ENCODE results near the gene DHX8.
"Not testable (repeated sequence)": the region's sequence is repeated elsewhere in the genome, so short reads cannot be mapped to it uniquely, and the experiment has no call there.

Gene DHX8

DNA sequence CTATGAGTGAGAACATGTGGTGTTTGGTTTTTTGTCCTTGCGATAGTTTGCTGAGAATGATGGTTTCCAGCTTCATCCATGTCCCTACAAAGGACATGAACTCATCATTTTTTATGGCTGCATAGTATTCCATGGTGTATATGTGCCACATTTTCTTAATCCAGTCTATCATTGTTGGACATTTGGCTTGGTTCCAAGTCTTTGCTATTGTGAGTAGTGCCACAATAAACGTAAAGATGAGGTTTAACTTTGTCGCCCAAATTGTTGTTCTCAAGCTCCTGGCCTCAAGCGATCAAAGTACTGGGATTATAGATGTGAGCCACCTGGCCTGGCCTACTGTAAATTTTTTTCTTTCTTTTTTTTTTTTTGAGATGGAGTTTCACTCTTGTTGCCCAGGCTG is 21.2 kb upstream of the DHX8 start:
- not testable (repeated sequence) for DNase-seq

DNA sequence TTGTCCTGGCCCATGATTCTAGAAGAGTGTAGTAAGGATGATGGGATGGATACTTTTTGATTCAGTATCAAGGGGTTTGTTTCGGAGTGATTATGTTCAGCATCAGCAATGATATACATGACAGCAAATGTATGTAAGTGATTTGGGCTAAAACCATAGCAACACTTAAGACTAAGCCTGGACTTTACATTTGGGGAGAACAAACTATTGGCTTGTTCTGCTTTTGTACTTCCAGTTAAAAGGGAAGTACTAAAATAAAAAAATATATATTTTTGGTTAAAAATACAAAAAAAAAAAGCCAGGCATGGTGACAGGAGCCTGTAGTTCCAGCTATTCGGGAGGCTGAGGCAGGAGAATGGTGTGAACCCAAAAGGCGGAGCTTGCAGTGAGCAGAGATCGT is 20.5 kb upstream of the DHX8 start:
- DNase-seq: no peak

DNA sequence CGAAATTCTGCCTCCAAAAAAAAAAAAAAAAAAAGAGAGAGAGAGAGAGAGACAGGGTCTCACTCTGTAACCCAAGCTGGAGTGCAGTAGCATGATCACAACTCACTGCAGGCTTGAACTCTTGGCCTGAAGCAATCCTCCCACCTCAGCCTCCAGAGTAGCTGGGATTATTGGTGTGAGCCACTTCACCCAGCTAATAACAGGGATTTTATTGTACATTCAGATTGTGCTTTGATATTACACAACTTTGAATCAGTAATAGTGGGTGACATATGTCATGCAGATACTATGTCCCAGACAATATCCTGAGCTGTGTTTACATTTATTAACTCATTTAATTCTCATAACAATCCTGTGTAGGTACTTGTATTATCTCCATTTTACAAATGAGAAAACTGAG is 19.7 kb upstream of the DHX8 start:
- DNase-seq: no peak

DNA sequence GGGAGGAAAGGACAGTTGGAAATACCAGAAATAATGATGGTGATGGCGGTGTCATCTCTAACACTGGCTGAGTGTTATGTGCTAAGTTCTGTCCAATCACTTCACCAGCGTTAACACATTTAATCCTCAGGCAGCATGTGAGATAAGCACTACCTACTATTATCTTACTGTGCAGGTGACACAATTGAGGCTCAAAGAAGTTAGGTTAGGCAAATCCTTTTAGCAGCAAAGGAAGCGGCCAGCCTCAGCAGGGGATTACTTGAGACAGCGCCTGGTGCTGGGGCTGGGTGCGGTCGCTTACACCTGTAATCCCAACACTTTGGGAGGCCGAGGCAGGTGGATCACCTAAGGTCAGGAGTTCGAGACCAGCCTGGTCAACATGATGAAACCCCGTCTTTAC is 18.7 kb upstream of the DHX8 start:
- no peak for DNase-seq

DNA sequence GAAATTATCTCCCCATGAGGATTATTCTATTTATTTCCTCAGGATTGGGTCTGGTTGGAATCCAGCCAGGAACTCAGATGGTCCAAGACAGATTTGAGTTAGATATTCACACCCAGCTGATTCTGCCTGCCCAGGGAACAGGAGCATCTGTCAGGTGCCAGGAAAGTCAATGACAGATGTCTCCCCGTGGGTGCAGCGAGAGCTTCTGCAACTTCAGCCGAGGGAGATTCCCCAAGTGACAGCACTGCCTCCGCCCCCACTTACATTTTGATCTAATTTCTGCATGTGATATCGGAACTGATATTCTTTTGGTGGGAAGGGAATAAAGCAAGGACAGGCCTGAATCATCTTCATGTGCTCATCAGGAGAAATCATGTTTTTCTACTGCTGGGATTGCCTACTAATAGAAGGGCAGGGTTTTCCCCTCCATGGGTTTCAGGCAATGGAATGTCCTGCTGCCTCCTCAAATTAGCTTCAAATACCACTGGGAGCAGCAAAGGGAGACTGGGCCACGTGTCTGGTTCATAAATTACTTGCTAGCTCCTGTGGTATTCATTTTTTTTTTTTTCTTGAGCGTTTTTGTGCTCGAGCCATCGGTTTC is 15.7 kb upstream of the DHX8 start:
- DNase-seq: no peak

- DNase-seq: no peak
Measured at GRCh38 chr17:43468691-43469139, 15.1 kb upstream of the DHX8 start.

DNA sequence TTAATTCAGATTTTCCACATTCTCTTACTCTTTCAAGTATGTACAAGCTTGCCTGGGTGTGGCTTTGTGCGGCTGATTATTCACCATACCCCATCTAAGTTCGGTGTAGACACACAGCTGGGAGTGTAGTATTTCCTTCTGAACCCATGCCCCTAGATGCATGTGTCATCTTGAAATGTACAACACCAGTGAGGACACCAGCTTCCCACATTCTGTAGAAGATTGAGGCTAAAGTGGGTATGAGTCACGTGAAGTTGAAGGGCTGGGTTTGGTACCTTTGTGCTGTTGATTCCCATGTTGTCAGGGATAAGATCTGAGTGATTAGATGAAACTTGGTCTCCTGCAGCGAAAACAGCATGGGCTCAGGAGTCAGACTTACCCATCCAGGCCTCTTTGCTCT is 14.6 kb upstream of the DHX8 start:
- no peak for DNase-seq

DNA sequence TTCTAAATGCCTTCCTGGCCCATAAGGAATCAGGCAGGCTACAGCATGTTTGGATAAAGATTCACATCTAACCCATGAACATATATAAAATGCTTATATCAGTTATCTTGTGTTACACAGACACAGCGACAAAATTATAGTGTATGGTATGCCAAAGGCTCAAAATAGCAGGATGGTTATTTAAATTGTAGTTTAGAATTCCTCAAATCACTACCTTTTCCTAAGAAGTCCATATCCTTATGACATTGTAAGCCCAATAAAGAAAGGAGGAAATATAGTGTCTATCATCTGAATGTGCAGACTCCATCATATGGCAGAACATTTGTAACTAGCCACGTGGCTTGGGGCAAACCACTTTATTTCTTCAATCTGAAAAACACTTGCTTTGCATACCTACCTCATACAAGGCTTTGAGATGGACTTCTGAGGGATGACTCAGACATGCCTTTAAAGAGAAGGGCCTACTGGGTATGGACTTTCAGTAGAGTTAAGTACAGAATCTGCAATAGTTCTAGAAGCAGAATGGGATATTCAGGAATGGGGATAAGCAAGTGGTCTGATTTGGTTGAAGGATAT is 12.1 kb upstream of the DHX8 start:
- no peak for DNase-seq

GRCh38 chr17:43475494-43476089 is 8.2 kb upstream of the DHX8 start:
- no peak for DNase-seq

DNA sequence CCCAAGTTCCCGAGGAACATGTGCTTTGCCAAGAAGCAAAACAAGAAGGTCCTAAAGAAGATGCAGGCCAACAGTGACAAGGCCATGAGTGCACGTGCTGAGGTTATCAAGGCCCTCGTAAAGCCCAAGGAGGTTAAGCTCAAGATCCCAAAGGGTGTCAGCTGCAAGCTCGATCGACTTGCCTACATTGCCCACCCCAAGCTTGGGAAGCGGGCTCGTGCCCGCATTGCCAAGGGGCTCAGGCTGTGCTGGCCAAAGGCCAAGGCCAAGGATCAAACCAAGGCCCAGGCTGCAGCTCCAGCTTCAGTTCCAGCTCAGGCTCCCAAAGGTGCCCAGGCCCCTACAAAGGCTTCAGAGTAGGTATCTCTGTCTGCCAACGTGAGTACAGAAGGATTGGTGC is 7.5 kb upstream of the DHX8 start:
- DNase-seq: not testable (repeated sequence)

GRCh38 chr17:43477832-43478634 is 5.7 kb upstream of the DHX8 start:
- DNase-seq: no peak

DNA sequence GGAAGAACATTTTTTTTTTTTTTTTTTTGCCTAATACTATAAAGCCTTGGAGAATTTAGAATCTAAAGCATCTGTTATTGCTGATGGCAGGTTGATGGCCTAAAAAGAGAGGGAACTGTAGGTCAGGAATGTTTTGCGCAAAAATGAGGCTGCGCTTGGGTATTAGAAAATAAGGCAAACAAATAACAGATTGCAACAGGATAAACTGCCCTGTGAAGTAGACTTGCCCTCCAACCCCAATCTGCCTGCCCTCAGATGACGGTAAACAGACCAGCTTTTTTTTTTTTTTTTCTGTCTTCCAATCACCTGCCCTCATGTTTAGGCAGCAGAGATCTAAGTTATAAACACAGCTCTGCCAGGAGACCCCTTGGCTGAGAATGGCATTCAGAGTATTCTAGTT is 3.8 kb upstream of the DHX8 start:
- DNase-seq: no peak

GRCh38 chr17:43482103-43483012 is 1.4 kb upstream of the DHX8 start:
- no peak for DNase-seq

DNA sequence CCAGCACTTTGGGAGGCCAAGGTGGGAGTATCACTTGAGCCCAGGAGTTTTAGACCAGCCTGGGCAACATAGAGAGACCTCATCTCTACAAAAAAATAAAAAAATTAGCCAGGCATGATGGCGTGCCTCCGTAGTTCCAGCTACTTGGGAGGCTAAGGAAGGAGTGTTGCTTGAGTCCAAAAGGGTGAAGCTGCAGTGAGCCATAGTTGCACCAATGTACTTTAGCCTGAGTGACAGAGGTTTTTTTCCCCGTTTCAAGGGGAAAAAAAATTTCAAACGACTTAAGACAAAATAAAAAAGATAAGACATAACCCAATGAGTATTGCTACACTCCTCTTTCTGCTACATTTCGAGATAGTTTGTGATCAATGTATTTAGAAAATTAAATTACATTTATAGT is 6.8 kb downstream of the DHX8 start:
- DNase-seq: no peak

DNA sequence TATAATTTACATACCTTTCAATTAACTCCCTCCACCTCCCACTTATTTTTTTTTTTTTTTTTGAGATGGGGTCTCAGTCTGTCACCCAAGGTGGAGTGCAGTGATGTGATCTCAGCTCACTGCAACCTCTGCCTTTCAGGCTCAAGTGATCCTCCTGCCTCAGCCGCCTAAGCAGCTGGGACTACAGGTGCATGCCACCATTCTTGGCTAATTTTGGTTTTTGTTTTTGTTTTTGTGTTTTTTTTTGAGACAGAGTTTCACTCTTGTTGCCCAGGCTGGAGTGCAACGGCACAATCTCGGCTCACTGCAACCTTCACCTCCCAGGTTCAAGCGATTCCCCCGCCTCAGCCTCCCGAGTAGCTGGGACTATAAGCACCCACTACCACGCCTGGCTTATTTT is 25.7 kb downstream of the DHX8 start:
- not testable (repeated sequence) for DNase-seq

- DNase-seq: not testable (repeated sequence)
Measured at GRCh38 chr17:43511199-43511598, 27.4 kb downstream of the DHX8 start.

DNA sequence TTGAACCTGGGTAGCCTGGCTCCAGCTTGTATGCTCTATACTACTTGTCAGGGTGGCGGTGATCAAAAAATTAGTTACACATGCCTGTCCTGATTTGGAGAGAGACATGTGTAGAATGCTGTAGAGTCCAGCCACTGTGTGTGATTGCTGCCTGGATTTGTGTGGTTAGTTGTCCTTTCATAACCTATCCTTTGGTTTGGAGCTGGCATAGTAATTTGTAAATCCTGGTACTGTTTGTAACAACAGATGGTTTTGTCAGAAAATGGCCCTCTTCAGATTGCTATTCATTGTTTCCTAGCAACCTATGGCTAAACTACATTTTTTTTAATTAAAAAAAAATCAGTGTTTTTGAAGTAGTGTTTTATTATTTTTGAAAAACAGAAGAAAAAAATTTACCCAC is 31.9 kb downstream of the DHX8 start:
- no peak for DNase-seq

DNA sequence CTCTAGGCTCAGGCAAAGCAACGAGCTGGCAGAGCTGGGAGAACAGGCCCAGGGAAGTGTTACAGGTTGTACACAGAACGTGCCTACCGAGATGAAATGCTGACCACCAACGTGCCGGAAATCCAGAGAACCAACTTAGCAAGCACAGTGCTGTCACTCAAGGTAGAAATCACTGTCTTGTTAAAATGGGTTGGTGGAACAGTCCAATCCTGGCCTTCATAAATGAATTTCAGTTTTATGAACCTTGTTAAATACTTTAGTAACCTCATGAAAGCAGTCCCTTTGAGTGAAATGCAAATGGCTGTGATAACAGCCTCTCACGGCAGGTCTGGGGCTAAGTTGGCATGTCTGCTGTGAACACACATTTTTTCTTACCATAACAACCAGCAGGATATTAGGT is 33.4 kb downstream of the DHX8 start:
- no peak for DNase-seq

DNA sequence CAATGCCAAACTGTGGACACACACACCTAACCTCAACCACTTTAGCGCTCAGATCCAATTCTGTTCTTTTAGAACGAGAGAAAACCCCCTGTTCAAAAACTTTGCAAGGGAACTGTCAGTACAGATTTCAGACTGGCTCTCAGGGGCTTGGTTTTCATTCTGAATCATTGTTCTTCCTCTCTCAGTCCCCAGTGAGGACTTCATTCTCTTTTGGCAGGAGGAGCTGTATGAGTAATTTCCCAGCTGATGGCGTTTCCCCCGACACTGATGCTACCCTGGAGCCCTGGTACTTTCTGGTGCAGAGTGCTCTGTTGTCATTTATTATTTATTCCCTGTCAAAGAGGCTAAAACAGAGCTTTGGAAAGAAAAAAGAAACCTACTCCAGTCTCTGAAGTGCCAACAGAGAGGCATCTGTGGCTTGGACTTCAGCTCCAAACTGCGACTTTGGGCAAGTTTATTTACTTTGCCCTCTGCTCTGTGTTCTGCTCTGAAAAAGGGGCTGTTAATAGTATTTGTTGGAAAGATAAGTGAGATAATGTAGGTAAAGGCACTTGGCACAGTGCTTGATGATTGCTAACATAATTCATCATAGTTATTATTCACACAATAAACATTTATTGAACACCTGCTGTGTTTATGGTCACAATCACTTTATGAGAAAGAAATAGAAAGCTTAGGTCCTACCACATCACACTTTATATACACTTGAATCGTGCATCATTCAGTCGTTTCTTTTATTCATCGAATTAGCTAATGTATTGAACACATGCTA is 34.0 kb downstream of the DHX8 start:
- no peak for DNase-seq

- DNase-seq: no peak
Measured at GRCh38 chr17:43521389-43521788, 37.6 kb downstream of the DHX8 start.

GRCh38 chr17:43524945-43525575 is 41.3 kb downstream of the DHX8 start:
- no peak for DNase-seq

Measured in activated effector memory CD4-positive, alpha-beta T cell treated with Interleukin-2 at 50 U/mL for 16 hours (primary cell).